GM18505 (cell line): ENCODE results near the gene EEFSEC.

Experiments
- ATAC-seq: cut with Tn5 transposase; IDR thresholded peaks from one replicate; pipeline ENCODE4 v1.9.1; 2021; ENCODE audit not compliant: unreplicated experiment
- POLR2A ChIP-seq: IDR thresholded peaks from 4 replicates; pipeline ENCODE4 v1.6.1; 2011; ENCODE audit warnings: borderline replicate concordance; ENCODE audit not compliant: insufficient read depth, insufficient read length; ENCODE audit errors: extremely low read depth

The EEFSEC gene

GRCh38 chr3:128364808-128365360 is 211.6 kb downstream of the EEFSEC start:
- no peak for TF ChIP-seq POLR2A
- ATAC-seq: no peak

GRCh38 chr3:128366136-128366535 is 212.9 kb downstream of the EEFSEC start:
- ATAC-seq: no peak
- TF ChIP-seq POLR2A: no peak

- ATAC-seq: no peak
- no peak for TF ChIP-seq POLR2A
Measured at GRCh38 chr3:128366652-128367051, 213.4 kb downstream of the EEFSEC start.

- no peak for ATAC-seq
- no peak for TF ChIP-seq POLR2A
Measured at GRCh38 chr3:128367221-128367620, 213.9 kb downstream of the EEFSEC start.

- TF ChIP-seq POLR2A: no peak
- ATAC-seq: no peak
Measured at GRCh38 chr3:128367761-128368160, 214.5 kb downstream of the EEFSEC start.

- TF ChIP-seq POLR2A: no peak
- ATAC-seq: no peak
Measured at GRCh38 chr3:128368626-128369025, 215.3 kb downstream of the EEFSEC start.

- no peak for ATAC-seq
- no peak for TF ChIP-seq POLR2A
Measured at GRCh38 chr3:128369121-128369703, 215.9 kb downstream of the EEFSEC start.

GRCh38 chr3:128369881-128370642 is 216.8 kb downstream of the EEFSEC start:
- TF ChIP-seq POLR2A: no peak
- no peak for ATAC-seq

- no peak for TF ChIP-seq POLR2A
- no peak for ATAC-seq
Measured at GRCh38 chr3:128372281-128372680, 219.0 kb downstream of the EEFSEC start.

GRCh38 chr3:128372707-128373533 is 219.6 kb downstream of the EEFSEC start:
- no peak for ATAC-seq
- TF ChIP-seq POLR2A: no peak

GRCh38 chr3:128374746-128375445 is 221.6 kb downstream of the EEFSEC start:
- no peak for ATAC-seq
- no peak for TF ChIP-seq POLR2A

GRCh38 chr3:128376516-128376915 is 223.2 kb downstream of the EEFSEC start:
- no peak for TF ChIP-seq POLR2A
- no peak for ATAC-seq

- TF ChIP-seq POLR2A: no peak
- no peak for ATAC-seq
Measured at GRCh38 chr3:128378631-128379347, 225.5 kb downstream of the EEFSEC start.
